ENCODE data around the gene USP12.

The USP12 gene

DNA sequence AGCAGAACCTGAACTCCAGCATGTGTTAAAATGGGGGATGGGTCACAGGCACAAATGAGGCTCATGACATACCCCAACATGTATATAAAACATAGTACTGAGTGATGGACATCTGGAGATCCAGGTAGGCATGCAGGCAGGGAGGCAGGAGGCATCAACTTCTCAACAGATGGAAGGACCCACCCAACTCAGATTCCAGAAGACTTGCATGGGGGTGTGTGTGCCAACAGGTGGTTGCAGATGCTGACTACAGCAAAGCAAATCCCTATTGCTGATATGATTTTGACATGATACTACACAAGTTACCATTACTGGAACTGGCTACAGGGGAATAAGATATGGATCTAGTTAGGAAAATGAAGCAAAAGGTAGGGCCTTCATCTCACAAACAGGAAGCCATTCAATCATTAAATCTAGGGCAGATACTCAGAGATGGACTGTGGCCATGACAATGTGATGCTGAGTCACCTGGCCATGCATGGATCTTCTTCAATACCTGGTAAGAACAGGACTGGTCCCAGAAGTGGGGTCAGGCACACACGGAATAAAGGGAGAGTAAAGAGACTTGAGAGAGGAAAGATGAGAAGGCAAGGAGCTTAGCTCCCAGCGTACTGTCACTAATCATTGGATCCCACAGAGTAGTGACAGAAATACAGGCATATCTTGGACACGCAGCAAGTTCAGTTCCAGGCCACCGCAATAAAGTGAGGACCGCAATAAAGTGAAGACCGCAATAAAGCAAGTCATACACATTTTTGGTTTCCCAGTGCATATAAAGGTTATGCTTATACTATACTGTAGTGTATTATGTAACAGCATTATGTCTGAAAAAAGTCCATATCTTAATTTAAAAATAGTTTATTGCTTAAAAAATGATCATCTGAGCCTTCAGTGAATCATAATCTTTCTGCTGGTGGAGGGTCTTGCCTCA, 91.3 kb downstream of the USP12 start:
- Histone ChIP-seq H3K9me3 (ENCODE audit: low read length) (no peaks in the 10 kb centered on the region), H3K4me2 (ENCODE audit: low read length) (no peak overlapping the region), H4K20me1 (ENCODE audit: insufficient read depth, low read length) (no peaks in the 10 kb centered on the region), H3K79me2 (ENCODE audit: insufficient read depth, low read length) (no peaks in the 10 kb centered on the region), H3K36me3 (ENCODE audit: insufficient read depth, low read length) (no peaks in the 10 kb centered on the region), H3K4me3 (ENCODE audit: low read depth, low read length, poor library complexity, severe bottlenecking) (no peak overlapping the region), H3F3A (ENCODE audit: insufficient read depth, low read length) (no peaks in the 10 kb centered on the region), H2AFZ (ENCODE audit: low read length) (no peak overlapping the region), H3K9ac (ENCODE audit: low read length) (no peak overlapping the region), H3K27ac (ENCODE audit: low read depth, low read length, poor library complexity, severe bottlenecking) (no peak overlapping the region), H3K4me1 (ENCODE audit: insufficient read depth, low read length, severe bottlenecking) (no peaks in the 10 kb centered on the region), H3K27me3 (ENCODE audit: insufficient read depth, low read length) (no peaks in the 10 kb centered on the region), H3K9me2 (ENCODE audit: low read depth, low read length) (no peaks in the 10 kb centered on the region)
- TF ChIP-seq EZH2 (IDR thresholded peaks at IDR 0.05; ENCODE audit: borderline replicate concordance, low read length): no peak

DNA sequence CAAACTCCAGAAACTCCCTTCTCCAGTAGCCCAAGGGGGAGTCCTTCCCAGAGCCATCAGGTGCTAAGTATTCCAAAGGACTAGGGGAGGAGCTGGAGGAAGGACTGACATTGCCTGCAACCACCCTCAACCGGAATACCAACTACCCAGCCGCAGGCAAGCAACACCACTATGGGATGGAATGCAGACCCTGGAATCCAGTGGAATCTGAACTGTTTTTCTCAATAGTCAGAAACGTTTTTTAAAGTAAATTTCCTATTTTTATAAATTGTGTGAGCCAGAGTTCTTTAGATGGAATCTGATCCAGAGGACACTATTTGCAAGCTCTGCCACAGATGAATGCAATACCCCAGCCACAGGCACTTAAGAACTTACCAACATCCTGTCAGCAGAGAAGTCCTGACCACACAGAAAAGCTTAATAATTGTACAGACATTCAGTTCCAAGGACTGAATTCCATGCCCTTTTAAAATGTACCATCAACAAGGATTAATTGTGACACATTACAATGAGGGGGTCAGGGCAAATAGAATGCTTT, 92.1 kb downstream of the USP12 start:
- Histone ChIP-seq H3K36me3 (ENCODE audit: insufficient read depth, low read length) (no peaks in the 10 kb centered on the region), H3K9me3 (ENCODE audit: low read length) (no peaks in the 10 kb centered on the region), H3K79me2 (ENCODE audit: insufficient read depth, low read length) (no peaks in the 10 kb centered on the region), H3K4me3 (ENCODE audit: low read depth, low read length, poor library complexity, severe bottlenecking) (no peak overlapping the region), H2AFZ (ENCODE audit: low read length) (no peak overlapping the region), H3K4me2 (ENCODE audit: low read length) (no peak overlapping the region), H3K9ac (ENCODE audit: low read length) (no peak overlapping the region), H3K27me3 (ENCODE audit: insufficient read depth, low read length) (no peaks in the 10 kb centered on the region), H3K4me1 (ENCODE audit: insufficient read depth, low read length, severe bottlenecking) (no peaks in the 10 kb centered on the region), H3K9me2 (ENCODE audit: low read depth, low read length) (no peaks in the 10 kb centered on the region), H4K20me1 (ENCODE audit: insufficient read depth, low read length) (no peaks in the 10 kb centered on the region), H3K27ac (ENCODE audit: low read depth, low read length, poor library complexity, severe bottlenecking) (no peak overlapping the region), H3F3A (ENCODE audit: insufficient read depth, low read length) (no peaks in the 10 kb centered on the region)
- TF ChIP-seq EZH2 (IDR thresholded peaks at IDR 0.05; ENCODE audit: borderline replicate concordance, low read length): no peak
- TF ChIP-seq, protein P1, sequence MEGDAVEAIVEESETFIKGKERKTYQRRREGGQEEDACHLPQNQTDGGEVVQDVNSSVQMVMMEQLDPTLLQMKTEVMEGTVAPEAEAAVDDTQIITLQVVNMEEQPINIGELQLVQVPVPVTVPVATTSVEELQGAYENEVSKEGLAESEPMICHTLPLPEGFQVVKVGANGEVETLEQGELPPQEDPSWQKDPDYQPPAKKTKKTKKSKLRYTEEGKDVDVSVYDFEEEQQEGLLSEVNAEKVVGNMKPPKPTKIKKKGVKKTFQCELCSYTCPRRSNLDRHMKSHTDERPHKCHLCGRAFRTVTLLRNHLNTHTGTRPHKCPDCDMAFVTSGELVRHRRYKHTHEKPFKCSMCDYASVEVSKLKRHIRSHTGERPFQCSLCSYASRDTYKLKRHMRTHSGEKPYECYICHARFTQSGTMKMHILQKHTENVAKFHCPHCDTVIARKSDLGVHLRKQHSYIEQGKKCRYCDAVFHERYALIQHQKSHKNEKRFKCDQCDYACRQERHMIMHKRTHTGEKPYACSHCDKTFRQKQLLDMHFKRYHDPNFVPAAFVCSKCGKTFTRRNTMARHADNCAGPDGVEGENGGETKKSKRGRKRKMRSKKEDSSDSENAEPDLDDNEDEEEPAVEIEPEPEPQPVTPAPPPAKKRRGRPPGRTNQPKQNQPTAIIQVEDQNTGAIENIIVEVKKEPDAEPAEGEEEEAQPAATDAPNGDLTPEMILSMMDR (IDR thresholded peaks at IDR 0.05; ENCODE audit: low read length): no peak

DNA sequence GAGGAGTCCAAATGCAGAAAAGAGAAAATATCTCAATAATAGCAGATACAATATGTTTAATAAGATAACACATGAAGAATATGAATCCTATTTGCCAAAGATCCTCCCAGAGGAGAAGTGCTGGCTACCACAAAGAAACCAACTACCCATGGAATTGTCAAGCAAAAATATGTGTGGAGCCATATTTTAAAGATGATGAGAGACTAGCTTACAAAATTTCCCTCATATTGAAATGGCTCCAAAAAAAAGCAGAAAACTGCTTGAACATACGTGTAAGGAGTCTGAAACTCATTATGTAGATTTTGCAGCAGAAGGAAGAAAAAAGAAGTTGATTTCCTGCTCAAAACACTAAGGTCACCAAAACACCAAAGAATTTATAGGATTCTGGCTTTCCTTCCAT, 94.2 kb downstream of the USP12 start:
- no peak overlapping the region for H3K27ac ChIP-seq (ENCODE audit: low read depth, low read length, poor library complexity, severe bottlenecking)
- H3K9me2 ChIP-seq (ENCODE audit: low read depth, low read length): no peaks in the 10 kb centered on the region
- H3K36me3 ChIP-seq (ENCODE audit: insufficient read depth, low read length): no peaks in the 10 kb centered on the region
- H3K9me3 ChIP-seq (ENCODE audit: low read length): no peaks in the 10 kb centered on the region
- no peaks in the 10 kb centered on the region for H3K79me2 ChIP-seq (ENCODE audit: insufficient read depth, low read length)
- TF ChIP-seq, protein P1 (IDR thresholded peaks at IDR 0.05; ENCODE audit: low read length): no peak
- TF ChIP-seq EZH2 (IDR thresholded peaks at IDR 0.05; ENCODE audit: borderline replicate concordance, low read length): no peak
- H3K4me2 ChIP-seq (ENCODE audit: low read length): no peak overlapping the region
- H2AFZ ChIP-seq (ENCODE audit: low read length): no peak overlapping the region
- H4K20me1 ChIP-seq (ENCODE audit: insufficient read depth, low read length): no peaks in the 10 kb centered on the region
- no peaks in the 10 kb centered on the region for H3K27me3 ChIP-seq (ENCODE audit: insufficient read depth, low read length)
- H3K4me3 ChIP-seq (ENCODE audit: low read depth, low read length, poor library complexity, severe bottlenecking): no peak overlapping the region
- no peak overlapping the region for H3K9ac ChIP-seq (ENCODE audit: low read length)
- no peaks in the 10 kb centered on the region for H3K4me1 ChIP-seq (ENCODE audit: insufficient read depth, low read length, severe bottlenecking)
- H3F3A ChIP-seq (ENCODE audit: insufficient read depth, low read length): no peaks in the 10 kb centered on the region
